ENCODE measurements around the gene AOX1. TPM values are rescaled to one million over a fixed set of nuclear protein-coding genes. Genes with fewer than 3 reads are reported as not detected.
"Not testable (repeated sequence)": the region's sequence is repeated elsewhere in the genome, so short reads cannot be mapped to it uniquely, and the experiment has no call there.

Gene AOX1
- total and polyA plus RNA-seq, 2 donors (not counting 1 experiment from before 2014, with no cell fraction given), result 0.18 TPM; not detected in 1

- H3K27me3 ChIP-seq (replicated peaks in 1 of 4; ENCODE audit: control extremely low read depth in 1 of 4, control insufficient read depth in 3 of 4, insufficient read depth in 4 of 4, low read length in 3 of 4), result no peaks in the 10 kb centered on the region
- intact Hi-C loops (cut with micrococcal nuclease), result no loop called here
- H3K9ac ChIP-seq (ENCODE audit: low read length), result no peak overlapping the region
- H4K20me1 ChIP-seq (ENCODE audit: control insufficient read depth, insufficient read depth, low read length, poor library complexity, severe bottlenecking), result no peaks in the 10 kb centered on the region
- CTCF ChIA-PET, result no interaction called here
- no peak for TF ChIP-seq CTCF (IDR thresholded peaks at IDR 0.05)
- TF ChIP-seq EZH2 (IDR thresholded peaks at IDR 0.05; ENCODE audit: borderline replicate concordance, insufficient read depth, low read depth, low read length, poor library complexity, severe bottlenecking), result no peak
- POLR2A ChIA-PET, result no interaction called here
- peaks cover 2 to 3% of the 10 kb centered on the region in 2 experiments for H3K36me3 ChIP-seq (replicated peaks in 1 of 2; ENCODE audit: control extremely low read depth in 1 of 2, control insufficient read depth in 1 of 2, extremely low read depth in 1 of 2, insufficient read depth in 2 of 2, low read length in 1 of 2)
- Mint-ChIP-seq H3K27ac (no peak overlapping the region), H3K4me3 (no peak overlapping the region), H3K9me3 (ENCODE audit: insufficient read depth) (no peaks in the 10 kb centered on the region), H3K27me3 (no peaks in the 10 kb centered on the region), H3K4me1 (no peaks in the 10 kb centered on the region)
- ATAC-seq (ENCODE audit: low read depth), result no peak
- DNase-seq, result no peak
- no peak overlapping the region for H3K4me3 ChIP-seq (ENCODE audit: control extremely low read depth in 1 of 5, extremely low read depth in 1 of 5, insufficient read depth in 1 of 5, low read depth in 2 of 5, low read length in 4 of 5)
- no peak overlapping the region for H3K27ac ChIP-seq (ENCODE audit: low read length in 2 of 2)
- no peak overlapping the region for H2AFZ ChIP-seq (ENCODE audit: insufficient read depth, low read depth, low read length, poor library complexity, severe bottlenecking)
- H3K4me2 ChIP-seq (replicated peaks; ENCODE audit: low read depth, low read length, poor library complexity, severe bottlenecking), result no peak overlapping the region
- H3K4me1 ChIP-seq (ENCODE audit: control insufficient read depth in 2 of 2, insufficient read depth in 2 of 2, low read length in 2 of 2), result no peaks in the 10 kb centered on the region
- no peaks in the 10 kb centered on the region for H3K79me2 ChIP-seq (ENCODE audit: control insufficient read depth, insufficient read depth, low read length)
- peaks cover 0 to 2% (median 0%) of the 10 kb centered on the region in 3 donors for H3K9me3 ChIP-seq (ENCODE audit: control extremely low read depth in 1 of 3, control insufficient read depth in 2 of 3, insufficient read depth in 1 of 3, low read length in 2 of 3)
Observed at GRCh38 chr2:200540793-200541192, 45.0 kb upstream of the AOX1 start.

- H3K9me3 Mint-ChIP-seq (ENCODE audit: insufficient read depth); H3K27me3 Mint-ChIP-seq; H3K27ac ChIP-seq (ENCODE audit: low read length in 2 of 2); H3K4me3 ChIP-seq (ENCODE audit: control extremely low read depth in 1 of 5, extremely low read depth in 1 of 5, insufficient read depth in 1 of 5, low read depth in 2 of 5, low read length in 4 of 5); H3K79me2 ChIP-seq (ENCODE audit: control insufficient read depth, insufficient read depth, low read length); intact Hi-C loops (cut with micrococcal nuclease); H3K9ac ChIP-seq (ENCODE audit: low read length); H4K20me1 ChIP-seq (ENCODE audit: control insufficient read depth, insufficient read depth, low read length, poor library complexity, severe bottlenecking); H3K9me3 ChIP-seq (ENCODE audit: control extremely low read depth in 1 of 3, control insufficient read depth in 2 of 3, insufficient read depth in 1 of 3, low read length in 2 of 3); H3K4me1 Mint-ChIP-seq; H3K27ac Mint-ChIP-seq; H3K4me2 ChIP-seq (replicated peaks; ENCODE audit: low read depth, low read length, poor library complexity, severe bottlenecking); H3K4me1 ChIP-seq (ENCODE audit: control insufficient read depth in 2 of 2, insufficient read depth in 2 of 2, low read length in 2 of 2); H3K27me3 ChIP-seq (replicated peaks in 1 of 4; ENCODE audit: control extremely low read depth in 1 of 4, control insufficient read depth in 3 of 4, insufficient read depth in 4 of 4, low read length in 3 of 4); POLR2A ChIA-PET; H3K36me3 ChIP-seq (replicated peaks in 1 of 2; ENCODE audit: control extremely low read depth in 1 of 2, control insufficient read depth in 1 of 2, extremely low read depth in 1 of 2, insufficient read depth in 2 of 2, low read length in 1 of 2); H3K4me3 Mint-ChIP-seq; ATAC-seq (ENCODE audit: low read depth); DNase-seq; H2AFZ ChIP-seq (ENCODE audit: insufficient read depth, low read depth, low read length, poor library complexity, severe bottlenecking): not testable (repeated sequence)
- 94% methylated on average over 12 of the region's 12 CpGs for WGBS (ENCODE audit: insufficient coverage)
- CTCF ChIA-PET, result interaction anchor here (1.8 kb wide), 1 partner anchor 15 kb away, joined by 3 read pairs; no protein-coding TSS in a partner anchor
Observed at GRCh38 chr2:200566596-200566995, 19.2 kb upstream of the AOX1 start.

Data from B cell (primary cell).